Suprapubic skin (tissue), 2 donors: ENCODE measurements around the gene MDN1.

ENCODE experiments used
- EP300 ChIP-seq: sonication (generic); formaldehyde crosslinking; IDR thresholded peaks from one replicate; pipeline ENCODE4 v1.6.1; 2017; ENCODE audit warnings: antibody characterized with exemption
- POLR2A ChIP-seq, 2 donors: fragments of 450-650 bp; IDR thresholded peaks; one replicate each; pipeline ENCODE4 v1.6.1; 2017; ENCODE audit warnings: antibody characterized with exemption in 2 of 2, mild to moderate bottlenecking in 2 of 2, moderate library complexity in 2 of 2

DNA sequence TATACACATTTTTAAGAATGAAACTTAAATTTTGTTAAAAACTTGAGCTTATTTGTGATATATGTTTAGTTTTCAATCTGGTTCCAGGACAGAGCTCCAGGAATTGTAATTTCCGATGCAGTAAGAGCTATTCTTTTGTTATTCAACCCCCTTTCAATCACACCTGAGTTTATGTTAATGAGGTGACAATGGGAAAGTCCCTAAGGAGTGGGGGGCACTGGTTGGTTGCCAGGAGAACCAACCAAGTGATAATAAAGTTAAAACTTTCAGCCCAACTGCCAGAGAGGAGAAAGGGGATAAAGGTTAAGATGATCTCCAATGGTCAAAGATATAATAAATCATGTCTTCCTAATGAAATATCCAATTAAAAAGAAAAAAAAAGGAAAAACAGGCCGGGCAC is 19.8 kb downstream of the MDN1 start:
- no peak for TF ChIP-seq EP300
- TF ChIP-seq POLR2A (IDR thresholded peaks at IDR 0.05), result no peak
